NOMO-1 treated with dmso at 0.1 percent for 144 hours (cell line): ENCODE results near the gene TULP4.

ENCODE experiments used
- DNase-seq: peaks from one replicate; lab custom pipeline; 2025; ENCODE audit not compliant: unreplicated experiment; lab: John Stamatoyannopoulos, UW

TULP4 gene

GRCh38 chr6:158414851-158415262 lies 102.6 kb downstream of the TULP4 start:
- no peak for DNase-seq

- no peak for DNase-seq
Observed at GRCh38 chr6:158415666-158416065, 103.4 kb downstream of the TULP4 start.

- no peak for DNase-seq
Observed at GRCh38 chr6:158416883-158417759, 104.9 kb downstream of the TULP4 start.

- DNase-seq: no peak
Observed at GRCh38 chr6:158417760-158418098, 105.5 kb downstream of the TULP4 start.

GRCh38 chr6:158418501-158418900 lies 106.2 kb downstream of the TULP4 start:
- DNase-seq: no peak

- no peak for DNase-seq
Observed at GRCh38 chr6:158419339-158419909, 107.2 kb downstream of the TULP4 start.

- DNase-seq: no peak
Observed at GRCh38 chr6:158421381-158421780, 109.1 kb downstream of the TULP4 start.

- DNase-seq: no peak
Observed at GRCh38 chr6:158422629-158423238, 110.5 kb downstream of the TULP4 start.

- no peak for DNase-seq
Observed at GRCh38 chr6:158431036-158431435, 118.8 kb downstream of the TULP4 start.

- no peak for DNase-seq
Observed at GRCh38 chr6:158431560-158431959, 119.3 kb downstream of the TULP4 start.

GRCh38 chr6:158437571-158437970 lies 125.3 kb downstream of the TULP4 start:
- DNase-seq: no peak

GRCh38 chr6:158438226-158438625 lies 126.0 kb downstream of the TULP4 start:
- no peak for DNase-seq

GRCh38 chr6:158439255-158439654 lies 127.0 kb downstream of the TULP4 start:
- DNase-seq: peak; percentile 25

- DNase-seq: no peak
Observed at GRCh38 chr6:158441716-158442215, 129.5 kb downstream of the TULP4 start.

GRCh38 chr6:158442306-158442705 lies 130.0 kb downstream of the TULP4 start:
- DNase-seq: no peak

- no peak for DNase-seq
Observed at GRCh38 chr6:158445426-158446085, 133.3 kb downstream of the TULP4 start.

GRCh38 chr6:158448856-158449255 lies 136.6 kb downstream of the TULP4 start:
- DNase-seq: no peak

GRCh38 chr6:158452191-158452590 lies 139.9 kb downstream of the TULP4 start:
- DNase-seq: no peak

- DNase-seq: no peak
Observed at GRCh38 chr6:158457131-158457530, 144.9 kb downstream of the TULP4 start.

GRCh38 chr6:158457616-158458278 lies 145.5 kb downstream of the TULP4 start:
- no peak for DNase-seq

GRCh38 chr6:158459726-158460125 lies 147.5 kb downstream of the TULP4 start:
- no peak for DNase-seq
